KG1 (cell line): Measurements from ENCODE around the gene NLRP1.
"Not testable (repeated sequence)": the region's sequence is repeated elsewhere in the genome, so short reads cannot be mapped to it uniquely, and the experiment has no call there.

ENCODE experiments used
- DNase-seq: peaks from one replicate; lab custom pipeline; 2025; lab: John Stamatoyannopoulos, UW

The NLRP1 gene

GRCh38 chr17:5587438-5588032 lies 3.2 kb upstream of the NLRP1 start:
- peak; percentile 31 for DNase-seq

DNA sequence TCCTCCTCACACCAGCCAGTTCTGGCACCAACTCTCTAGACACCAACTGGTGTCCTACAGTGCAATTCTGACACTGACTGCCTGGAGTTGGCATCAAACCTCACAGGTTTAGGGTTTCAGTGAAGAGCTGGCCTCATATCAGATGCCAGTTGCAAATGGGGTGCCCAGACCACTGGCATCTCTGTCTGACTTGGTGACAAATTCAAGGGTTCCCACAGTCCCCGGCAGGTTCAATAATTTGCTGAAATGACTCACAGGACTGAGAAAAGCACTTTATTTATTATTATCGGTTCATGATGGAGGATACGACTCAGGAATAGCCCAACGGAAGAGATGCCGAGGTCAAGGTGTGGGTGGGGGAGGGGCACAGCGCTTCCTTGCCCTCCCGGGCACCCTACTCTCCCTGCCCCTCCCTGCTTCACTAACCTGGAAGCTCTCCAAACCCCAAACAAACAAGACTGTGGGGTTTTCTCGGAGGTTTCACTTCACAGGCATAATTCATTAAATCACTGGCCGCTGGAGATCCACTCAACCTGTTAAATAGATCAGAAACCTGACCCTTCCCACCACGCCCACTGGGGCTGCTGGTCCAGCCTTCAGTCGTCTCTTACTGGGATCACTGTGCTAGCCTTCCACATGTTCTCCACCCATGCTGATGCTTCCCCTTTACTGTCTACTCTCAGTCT lies 1.7 kb upstream of the NLRP1 start:
- DNase-seq, result no peak

DNA sequence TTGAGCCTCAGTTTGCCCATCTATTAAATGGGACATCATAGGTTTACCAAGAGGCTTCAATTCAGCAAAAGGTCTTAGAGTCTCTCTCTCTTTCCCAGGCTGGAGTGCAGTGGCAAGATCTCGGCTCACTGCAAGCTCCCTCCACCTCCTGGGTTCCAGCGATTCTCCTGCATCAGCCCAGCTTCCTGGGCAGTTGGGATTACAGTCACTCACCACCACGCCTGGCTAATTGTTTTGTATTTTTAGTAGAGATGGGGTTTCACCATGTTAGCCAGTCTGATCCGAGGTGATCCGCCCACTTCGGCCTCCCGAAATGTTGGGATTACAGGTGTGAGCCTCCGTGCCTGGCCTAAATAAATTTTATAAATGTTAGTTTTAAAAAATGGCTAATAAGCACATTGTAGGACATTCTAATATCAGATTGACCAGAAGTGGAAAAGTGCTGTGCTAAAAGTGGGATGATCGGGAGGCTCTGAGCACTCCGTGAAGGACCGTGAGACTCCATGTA lies 1.0 kb upstream of the NLRP1 start:
- DNase-seq, result no peak

- DNase-seq, result no peak
These were observed 605 bp downstream of the NLRP1 start for GRCh38 chr17:5583426-5584382.

DNA sequence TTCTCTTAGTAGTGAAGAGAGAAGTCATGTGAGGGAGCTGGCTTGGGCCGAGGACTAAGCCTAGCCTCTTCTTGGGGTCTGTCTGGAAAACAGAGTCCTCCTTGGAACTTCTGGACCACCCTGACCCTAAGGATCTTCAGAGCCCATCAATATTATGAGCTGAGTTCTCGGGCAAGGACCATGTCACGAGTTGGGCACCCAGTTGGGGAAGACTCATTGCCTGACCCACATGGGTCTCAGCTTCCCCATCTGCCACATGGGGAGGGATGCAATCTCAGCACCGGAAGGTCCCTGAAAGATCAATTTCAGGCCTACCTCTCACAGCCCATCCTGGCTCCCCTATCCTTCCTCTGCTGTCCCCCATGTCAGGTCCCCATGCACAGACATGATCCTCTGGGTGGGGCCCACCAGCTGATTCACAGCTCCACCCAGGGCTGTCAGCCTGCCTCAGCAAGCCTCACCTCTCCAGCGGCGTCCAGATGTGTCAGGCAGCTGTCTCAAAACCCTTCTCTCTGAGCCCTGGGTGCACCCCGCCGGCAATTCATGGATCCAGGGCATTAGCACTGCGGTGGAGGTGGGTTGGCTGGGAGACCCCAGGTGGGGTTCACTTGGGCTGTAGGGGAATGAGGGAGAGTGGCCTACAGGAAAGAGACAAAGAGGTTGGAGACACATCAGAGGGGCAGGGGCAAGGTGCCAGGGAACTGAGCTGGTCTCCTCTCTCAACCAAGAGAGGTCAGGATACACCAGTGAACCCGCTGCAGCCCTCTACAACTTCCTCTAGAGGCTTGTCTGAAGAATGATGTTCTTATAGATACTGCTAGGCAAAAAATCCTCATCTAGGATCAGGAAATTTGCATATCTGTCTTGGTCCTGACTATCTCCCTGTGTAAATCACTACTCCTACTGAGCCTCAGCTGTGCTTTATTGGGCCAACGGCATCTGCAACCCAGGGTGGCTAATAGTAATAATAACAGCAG lies 1.8 kb downstream of the NLRP1 start:
- peak; percentile 0 for DNase-seq

GRCh38 chr17:5581655-5582054 lies 2.7 kb downstream of the NLRP1 start:
- no peak for DNase-seq

- no peak for DNase-seq
These were observed 3.3 kb downstream of the NLRP1 start for GRCh38 chr17:5580969-5581368.

GRCh38 chr17:5580367-5580766 lies 3.9 kb downstream of the NLRP1 start:
- DNase-seq, result no peak

DNA sequence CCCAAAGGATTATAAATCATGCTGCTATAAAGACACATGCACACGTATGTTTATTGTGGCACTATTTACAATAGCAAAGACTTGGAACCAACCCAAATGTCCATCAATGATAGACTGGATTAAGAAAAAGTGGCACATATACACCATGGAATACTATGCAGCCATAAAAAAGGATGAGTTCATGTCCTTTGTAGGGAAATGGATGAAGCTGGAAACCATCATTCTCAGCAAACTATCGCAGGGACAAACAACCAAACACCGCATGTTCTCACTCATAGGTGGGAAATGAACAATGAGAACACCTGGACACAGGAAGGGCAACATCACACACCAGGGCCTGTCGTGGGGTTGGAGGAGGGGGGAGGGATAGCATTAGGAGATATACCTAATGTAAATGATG lies 5.5 kb downstream of the NLRP1 start:
- DNase-seq, result not testable (repeated sequence)

- DNase-seq, result not testable (repeated sequence)
These were observed 11.3 kb downstream of the NLRP1 start for GRCh38 chr17:5573017-5573416.

- no peak for DNase-seq
These were observed 13.0 kb downstream of the NLRP1 start for GRCh38 chr17:5571281-5571680.

DNA sequence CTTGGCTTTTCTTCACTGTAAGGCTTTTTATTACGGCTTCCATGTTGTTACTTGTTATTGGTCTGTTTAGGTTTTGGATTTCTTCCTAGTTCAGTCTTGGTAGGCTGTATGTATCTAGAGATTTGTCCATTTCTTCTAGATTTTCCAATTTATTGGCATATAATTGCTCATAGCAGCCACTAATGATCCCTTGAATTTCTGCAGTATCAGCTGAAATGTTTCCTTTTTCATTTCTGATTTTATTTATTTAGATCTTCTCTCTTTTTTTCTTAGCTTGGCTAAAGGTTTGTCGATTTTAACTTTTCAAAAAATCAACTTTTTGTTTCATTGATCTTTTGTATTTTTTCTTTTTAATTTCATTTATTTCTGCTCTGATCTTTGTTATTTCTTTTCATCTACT lies 18.5 kb downstream of the NLRP1 start:
- DNase-seq, result no peak

GRCh38 chr17:5563456-5563855 lies 20.9 kb downstream of the NLRP1 start:
- no peak for DNase-seq

DNA sequence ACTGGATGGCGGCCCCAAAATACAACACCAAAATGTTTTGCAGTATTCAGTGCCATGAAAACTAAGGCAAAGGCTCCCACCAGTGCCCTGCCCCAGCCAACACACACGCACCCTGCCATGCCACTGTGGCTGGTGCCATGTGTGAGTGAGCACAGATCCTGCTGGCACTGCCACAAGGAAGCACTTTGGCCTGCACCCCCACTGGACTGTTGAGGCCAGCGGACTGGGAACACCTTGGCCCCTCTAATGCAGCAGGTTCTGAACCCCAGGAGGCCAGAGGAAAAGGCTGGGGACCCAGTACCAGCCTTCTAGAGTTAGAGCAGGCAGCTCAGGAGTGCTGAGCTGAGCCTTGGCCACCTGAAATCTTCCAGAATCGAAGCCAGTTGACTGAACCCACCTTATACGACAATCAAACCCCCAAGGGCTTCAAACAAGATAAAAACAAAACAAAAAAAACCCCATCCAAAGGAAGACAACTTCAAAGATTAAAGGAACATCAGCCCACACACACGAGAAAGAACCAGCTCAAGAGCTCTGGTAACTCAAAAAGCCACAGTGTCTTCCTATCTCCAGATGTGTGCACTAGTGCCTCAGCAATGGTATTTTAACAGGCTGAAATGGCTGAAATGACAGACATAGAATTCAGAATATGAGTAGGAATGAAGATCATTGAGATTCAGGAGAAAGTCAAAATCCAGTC lies 21.5 kb downstream of the NLRP1 start:
- no peak for DNase-seq

GRCh38 chr17:5561736-5562571 lies 22.4 kb downstream of the NLRP1 start:
- DNase-seq, result no peak

GRCh38 chr17:5560361-5560988 lies 23.8 kb downstream of the NLRP1 start:
- DNase-seq, result no peak

DNA sequence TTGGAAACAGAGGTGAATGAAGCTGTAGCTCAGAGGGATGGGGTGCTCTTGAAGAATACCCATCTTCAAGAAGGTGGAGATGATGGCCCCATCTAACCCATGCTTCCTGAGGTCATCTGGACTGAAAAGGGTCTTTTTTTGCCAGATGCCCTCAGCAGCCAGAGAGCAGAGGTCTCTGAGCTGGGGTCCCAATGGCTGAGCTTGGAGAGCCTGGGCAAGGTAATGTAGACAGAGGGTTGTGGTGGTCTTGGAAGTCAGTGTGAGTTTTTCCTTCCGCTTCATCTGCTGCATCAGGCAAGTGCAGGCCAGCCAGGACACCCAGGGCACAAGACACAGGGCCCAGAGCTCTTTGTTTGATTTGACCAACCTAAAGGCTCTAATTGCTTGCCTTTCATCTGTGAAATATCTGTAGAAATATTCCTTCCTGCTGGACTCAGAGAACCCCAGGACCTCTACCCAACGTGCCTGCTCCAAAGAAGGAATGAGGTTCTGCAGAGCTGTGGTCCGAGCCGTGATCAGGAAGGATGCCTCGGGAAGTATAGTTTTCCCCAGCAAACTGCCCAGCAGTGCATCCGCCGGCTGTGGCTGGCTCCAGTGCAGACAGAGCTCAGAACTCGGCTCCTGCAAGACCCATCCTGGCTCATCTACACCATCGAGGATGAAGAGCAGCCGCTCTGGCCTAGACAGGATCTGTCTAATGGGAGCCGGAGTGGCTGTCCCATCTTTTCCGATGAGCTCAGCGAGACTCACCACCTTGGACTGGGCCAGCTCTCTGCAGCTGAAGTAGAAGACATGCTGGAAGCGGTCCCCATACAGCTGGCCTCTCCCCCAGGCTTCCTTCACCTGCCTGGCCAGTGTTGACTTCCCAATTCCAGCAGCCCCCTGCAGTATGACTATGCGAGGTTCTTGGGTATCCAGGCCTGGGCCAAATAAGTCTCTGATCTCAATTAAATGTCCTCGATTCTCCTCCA lies 25.2 kb downstream of the NLRP1 start:
- DNase-seq, result no peak

DNA sequence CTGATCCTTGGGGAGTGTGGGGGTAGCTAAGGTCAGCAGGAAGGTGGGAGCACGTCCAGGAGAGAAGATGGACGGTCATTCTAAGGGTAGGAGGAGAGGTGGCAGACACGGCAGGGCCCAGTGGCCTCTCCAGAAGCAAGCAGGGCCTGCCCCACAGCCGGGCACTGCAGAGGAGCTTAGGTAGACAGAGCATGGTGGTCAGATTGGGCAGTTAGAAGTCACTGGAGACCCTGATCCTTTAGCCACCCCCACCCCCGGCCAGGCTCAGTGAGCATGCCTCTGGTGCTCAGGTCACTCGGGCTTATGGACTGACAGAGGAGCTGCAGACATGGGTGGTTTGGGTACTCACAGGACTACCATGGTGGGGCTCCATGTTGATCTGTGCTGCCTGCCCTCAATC lies 26.3 kb downstream of the NLRP1 start:
- no peak for DNase-seq
